Measurements from ENCODE around the gene FSCN2. TPM values are rescaled to one million over a fixed set of nuclear protein-coding genes. Genes with fewer than 3 reads are reported as not detected.

Gene FSCN2, protein sequence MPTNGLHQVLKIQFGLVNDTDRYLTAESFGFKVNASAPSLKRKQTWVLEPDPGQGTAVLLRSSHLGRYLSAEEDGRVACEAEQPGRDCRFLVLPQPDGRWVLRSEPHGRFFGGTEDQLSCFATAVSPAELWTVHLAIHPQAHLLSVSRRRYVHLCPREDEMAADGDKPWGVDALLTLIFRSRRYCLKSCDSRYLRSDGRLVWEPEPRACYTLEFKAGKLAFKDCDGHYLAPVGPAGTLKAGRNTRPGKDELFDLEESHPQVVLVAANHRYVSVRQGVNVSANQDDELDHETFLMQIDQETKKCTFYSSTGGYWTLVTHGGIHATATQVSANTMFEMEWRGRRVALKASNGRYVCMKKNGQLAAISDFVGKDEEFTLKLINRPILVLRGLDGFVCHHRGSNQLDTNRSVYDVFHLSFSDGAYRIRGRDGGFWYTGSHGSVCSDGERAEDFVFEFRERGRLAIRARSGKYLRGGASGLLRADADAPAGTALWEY
- total RNA-seq, result 2.9 and 5.1 TPM in 2 replicates

GRCh38 chr17:81527591-81528383, at the start of gene FSCN2:
FSCN2 (plus strand) TSS chr17:81528377; CDS start chr17:81528532, 155 bp downstream.
- Histone ChIP-seq H3K4me1 (ENCODE audit: insufficient read depth, low read length) (peaks cover 9% of the 10 kb centered on the region), H2AFZ (ENCODE audit: low read length) (peak within 1 kb of the TSS; percentile 47), H3K79me2 (ENCODE audit: insufficient read depth, low read length) (no peaks in the 10 kb centered on the region), H3K27me3 (ENCODE audit: insufficient read depth, low read length) (peaks cover 17% of the 10 kb centered on the region), H3K4me3 (ENCODE audit: insufficient read depth, low read length) (peak within 1 kb of the TSS; percentile 53), H3K9me3 (ENCODE audit: low read depth, low read length) (no peaks in the 10 kb centered on the region), H3K4me2 (ENCODE audit: insufficient read depth, low read length) (peak within 1 kb of the TSS; percentile 57), H3K36me3 (ENCODE audit: insufficient read depth, low read length) (no peaks in the 10 kb centered on the region), H3K27ac (ENCODE audit: low read depth, low read length) (no peak within 1 kb of the TSS), H4K20me1 (ENCODE audit: insufficient read depth, low read length) (peaks cover 10% of the 10 kb centered on the region)
- TF ChIP-seq, protein P1, sequence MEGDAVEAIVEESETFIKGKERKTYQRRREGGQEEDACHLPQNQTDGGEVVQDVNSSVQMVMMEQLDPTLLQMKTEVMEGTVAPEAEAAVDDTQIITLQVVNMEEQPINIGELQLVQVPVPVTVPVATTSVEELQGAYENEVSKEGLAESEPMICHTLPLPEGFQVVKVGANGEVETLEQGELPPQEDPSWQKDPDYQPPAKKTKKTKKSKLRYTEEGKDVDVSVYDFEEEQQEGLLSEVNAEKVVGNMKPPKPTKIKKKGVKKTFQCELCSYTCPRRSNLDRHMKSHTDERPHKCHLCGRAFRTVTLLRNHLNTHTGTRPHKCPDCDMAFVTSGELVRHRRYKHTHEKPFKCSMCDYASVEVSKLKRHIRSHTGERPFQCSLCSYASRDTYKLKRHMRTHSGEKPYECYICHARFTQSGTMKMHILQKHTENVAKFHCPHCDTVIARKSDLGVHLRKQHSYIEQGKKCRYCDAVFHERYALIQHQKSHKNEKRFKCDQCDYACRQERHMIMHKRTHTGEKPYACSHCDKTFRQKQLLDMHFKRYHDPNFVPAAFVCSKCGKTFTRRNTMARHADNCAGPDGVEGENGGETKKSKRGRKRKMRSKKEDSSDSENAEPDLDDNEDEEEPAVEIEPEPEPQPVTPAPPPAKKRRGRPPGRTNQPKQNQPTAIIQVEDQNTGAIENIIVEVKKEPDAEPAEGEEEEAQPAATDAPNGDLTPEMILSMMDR (IDR thresholded peaks at IDR 0.05; ENCODE audit: extremely low read depth, low read depth, low read length), result peak; percentile 14
- DNase-seq (ENCODE audit: insufficient read length, low spot score, missing footprints), result peak; percentile 99

- H3K4me1 ChIP-seq (ENCODE audit: insufficient read depth, low read length), result peaks cover 10% of the 10 kb centered on the region
- H2AFZ ChIP-seq (ENCODE audit: low read length), result no peak overlapping the region
- H3K79me2 ChIP-seq (ENCODE audit: insufficient read depth, low read length), result no peaks in the 10 kb centered on the region
- no peak overlapping the region for H3K4me3 ChIP-seq (ENCODE audit: insufficient read depth, low read length)
- no peaks in the 10 kb centered on the region for H3K36me3 ChIP-seq (ENCODE audit: insufficient read depth, low read length)
- peaks cover 3% of the 10 kb centered on the region for H3K9me3 ChIP-seq (ENCODE audit: low read depth, low read length)
- DNase-seq (ENCODE audit: insufficient read length, low spot score, missing footprints), result no peak
- no peak overlapping the region for H3K4me2 ChIP-seq (ENCODE audit: insufficient read depth, low read length)
- no peaks in the 10 kb centered on the region for H3K27me3 ChIP-seq (ENCODE audit: insufficient read depth, low read length)
- H4K20me1 ChIP-seq (ENCODE audit: insufficient read depth, low read length), result no peaks in the 10 kb centered on the region
- H3K27ac ChIP-seq (ENCODE audit: low read depth, low read length), result no peak overlapping the region
- TF ChIP-seq, protein P1 (IDR thresholded peaks at IDR 0.05; ENCODE audit: extremely low read depth, low read depth, low read length), result no peak
Measured at GRCh38 chr17:81479175-81480071, 48.8 kb upstream of the FSCN2 start.

DNA sequence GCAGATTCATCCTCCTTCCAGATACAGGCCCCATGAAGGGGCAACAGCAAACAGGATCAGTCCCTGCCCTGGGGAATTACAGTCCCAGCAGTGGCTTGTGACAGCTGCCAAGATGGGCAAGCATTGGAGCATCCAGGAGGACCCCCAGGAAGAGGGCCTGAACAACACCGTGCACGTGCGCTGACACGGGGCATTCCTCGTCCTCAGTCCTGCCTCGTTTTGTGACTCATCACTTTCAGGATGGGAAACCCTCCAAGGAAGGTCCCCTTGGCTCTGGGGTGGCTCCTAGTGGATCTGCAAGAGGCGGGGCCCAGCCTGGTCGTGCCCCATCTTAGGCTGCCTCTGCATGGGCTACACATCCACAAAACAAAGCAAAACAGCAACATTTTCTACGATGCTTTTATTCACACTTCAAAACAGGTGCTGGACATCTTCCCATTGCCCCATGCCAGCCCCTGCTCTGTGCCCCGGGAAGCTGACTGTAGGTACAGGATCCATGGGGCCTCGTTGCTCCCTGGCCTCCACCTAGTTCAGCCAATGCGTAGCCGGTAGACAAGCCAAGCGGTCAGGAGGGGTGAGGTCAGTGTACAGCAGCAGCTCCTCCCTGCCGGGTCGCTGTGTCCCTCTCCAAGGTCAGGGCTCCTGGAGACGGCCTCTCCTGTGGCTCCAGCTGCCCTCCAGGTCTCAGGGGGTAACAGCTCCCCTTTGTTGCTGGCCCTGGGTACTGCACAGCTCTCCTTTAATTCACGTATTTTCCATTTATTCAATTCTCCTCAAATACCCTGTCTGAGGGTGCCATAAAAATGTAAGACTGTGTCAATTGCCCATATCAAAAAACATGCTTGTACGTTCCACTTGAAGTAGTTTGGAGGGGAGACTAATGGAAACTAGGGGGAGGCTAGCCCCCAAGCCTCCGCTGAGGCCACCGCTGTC, 47.8 kb upstream of the FSCN2 start:
- Histone ChIP-seq H3K4me2 (ENCODE audit: insufficient read depth, low read length) (peak overlapping the region; percentile 79), H3K79me2 (ENCODE audit: insufficient read depth, low read length) (no peaks in the 10 kb centered on the region), H3K4me1 (ENCODE audit: insufficient read depth, low read length) (peaks cover 15% of the 10 kb centered on the region), H3K9me3 (ENCODE audit: low read depth, low read length) (peaks cover 3% of the 10 kb centered on the region), H3K36me3 (ENCODE audit: insufficient read depth, low read length) (no peaks in the 10 kb centered on the region), H4K20me1 (ENCODE audit: insufficient read depth, low read length) (no peaks in the 10 kb centered on the region), H3K27ac (ENCODE audit: low read depth, low read length) (no peak overlapping the region), H2AFZ (ENCODE audit: low read length) (no peak overlapping the region), H3K4me3 (ENCODE audit: insufficient read depth, low read length) (peak overlapping the region; percentile 65), H3K27me3 (ENCODE audit: insufficient read depth, low read length) (no peaks in the 10 kb centered on the region)
- TF ChIP-seq, protein P1 (IDR thresholded peaks at IDR 0.05; ENCODE audit: extremely low read depth, low read depth, low read length), result peak; percentile 14
- DNase-seq (ENCODE audit: insufficient read length, low spot score, missing footprints), result peak; percentile 97

All from osteoblast (primary cell).